Astrocyte (in vitro differentiated cells and primary cell): ENCODE results near the gene TNFRSF1B. TPM values are rescaled to one million over a fixed set of nuclear protein-coding genes. Genes with fewer than 3 reads are reported as not detected.

Source experiments
- DNase-seq: peaks from one replicate; pipeline ENCODE4 v3.0.0-alpha.2; 2010; ENCODE audit warnings: low read depth
- FAIRE-seq: peaks from 2 replicates; lab custom pipeline; 2011; peaks lifted over from hg19 to GRCh38; lab: Jason Lieb, UNC
- H2AFZ ChIP-seq: 2 replicates; pipeline ENCODE4 v1.6.0; 2012; ENCODE audit warnings: low read depth, low read length, inconsistent platforms
- H3K27ac ChIP-seq: 2 replicates; pipeline ENCODE4 v1.5.1; 2011; ENCODE audit warnings: low read depth, low read length, inconsistent platforms
- H3K27me3 ChIP-seq: 2 replicates; pipeline ENCODE4 v1.6.0; 2011; ENCODE audit warnings: low read length, inconsistent platforms; ENCODE audit not compliant: insufficient read depth
- H3K36me3 ChIP-seq: 2 replicates; pipeline ENCODE4 v1.5.1; 2011; ENCODE audit warnings: low read length, inconsistent platforms; ENCODE audit not compliant: insufficient read depth
- H3K4me1 ChIP-seq: 2 replicates; pipeline ENCODE4 v1.5.1; 2011; ENCODE audit warnings: low read length, inconsistent platforms; ENCODE audit not compliant: insufficient read depth
- H3K4me2 ChIP-seq: 2 replicates; pipeline ENCODE4 v1.6.0; 2012; ENCODE audit warnings: low read length, inconsistent platforms
- H3K4me3 ChIP-seq: 2 replicates; pipeline ENCODE4 v1.5.1; 2011; ENCODE audit warnings: low read depth, mild to moderate bottlenecking, low read length, inconsistent platforms; ENCODE audit not compliant: insufficient read depth
- H3K79me2 ChIP-seq: 2 replicates; pipeline ENCODE4 v1.6.0; 2012; ENCODE audit warnings: mild to moderate bottlenecking, low read length, inconsistent platforms; ENCODE audit not compliant: insufficient read depth
- H3K9ac ChIP-seq: 2 replicates; pipeline ENCODE4 v1.6.0; 2012; ENCODE audit warnings: mild to moderate bottlenecking, low read length, inconsistent platforms
- H3K9me3 ChIP-seq: 2 replicates; pipeline ENCODE4 v1.5.1; 2012; ENCODE audit warnings: low read depth, mild to moderate bottlenecking, low read length, inconsistent platforms; ENCODE audit not compliant: insufficient read depth
- H4K20me1 ChIP-seq: 2 replicates; pipeline ENCODE4 v1.6.0; 2012; ENCODE audit warnings: low read length, inconsistent platforms; ENCODE audit not compliant: insufficient read depth
- H3K27ac Mint-ChIP-seq: one replicate; pipeline ENCODE4 v1.8.0; 2021; ENCODE audit warnings: mild to moderate bottlenecking, mixed read lengths; ENCODE audit not compliant: unreplicated experiment
- H3K27me3 Mint-ChIP-seq: one replicate; pipeline ENCODE4 v1.8.0; 2021; ENCODE audit warnings: low read depth, mixed read lengths; ENCODE audit not compliant: unreplicated experiment
- H3K36me3 Mint-ChIP-seq: one replicate; pipeline ENCODE4 v1.8.0; 2021; ENCODE audit warnings: low read depth, mixed read lengths; ENCODE audit not compliant: unreplicated experiment
- H3K4me1 Mint-ChIP-seq: one replicate; pipeline ENCODE4 v1.8.0; 2021; ENCODE audit warnings: low read depth, mixed read lengths; ENCODE audit not compliant: unreplicated experiment
- H3K4me3 Mint-ChIP-seq: one replicate; pipeline ENCODE4 v1.8.0; 2021; ENCODE audit warnings: mild to moderate bottlenecking, moderate library complexity, mixed read lengths; ENCODE audit not compliant: unreplicated experiment
- H3K9me3 Mint-ChIP-seq: one replicate; pipeline ENCODE4 v1.8.0; 2021; ENCODE audit warnings: mild to moderate bottlenecking, mixed read lengths; ENCODE audit not compliant: unreplicated experiment
- EZH2 ChIP-seq: IDR thresholded peaks from 2 replicates; pipeline ENCODE4 v1.6.1; 2012; ENCODE audit warnings: mild to moderate bottlenecking, low read length, inconsistent platforms; ENCODE audit not compliant: insufficient read depth
- total RNA-seq: library from RNA; stranded (reverse); gene quantifications from 2 replicates; pipeline ENCODE4 v1.2.1, GENCODE V29; 2021
- TF ChIP-seq, protein P1 (sequence below): IDR thresholded peaks from 2 replicates; pipeline ENCODE4 v1.5.1; 2011; ENCODE audit warnings: low read depth, mild to moderate bottlenecking, inconsistent platforms, low read length, moderate library complexity; ENCODE audit not compliant: insufficient read depth

TNFRSF1B gene
- total RNA-seq, 1 donor from 2014 or later = 0.09 TPM

GRCh38 chr1:12138196-12139168 is 28.3 kb upstream of the TNFRSF1B start:
- Mint-ChIP-seq H3K4me3 (no peak overlapping the region), H3K4me1 (no peaks in the 10 kb centered on the region), H3K9me3 (peaks cover 2% of the 10 kb centered on the region), H3K27me3 (peaks cover 25% of the 10 kb centered on the region), H3K36me3 (no peaks in the 10 kb centered on the region), H3K27ac (no peak overlapping the region)
- peaks cover 4% of the 10 kb centered on the region for H3K4me1 ChIP-seq
- H3K9ac ChIP-seq = no peak overlapping the region
- TF ChIP-seq EZH2 = no peak
- TF ChIP-seq, protein P1, sequence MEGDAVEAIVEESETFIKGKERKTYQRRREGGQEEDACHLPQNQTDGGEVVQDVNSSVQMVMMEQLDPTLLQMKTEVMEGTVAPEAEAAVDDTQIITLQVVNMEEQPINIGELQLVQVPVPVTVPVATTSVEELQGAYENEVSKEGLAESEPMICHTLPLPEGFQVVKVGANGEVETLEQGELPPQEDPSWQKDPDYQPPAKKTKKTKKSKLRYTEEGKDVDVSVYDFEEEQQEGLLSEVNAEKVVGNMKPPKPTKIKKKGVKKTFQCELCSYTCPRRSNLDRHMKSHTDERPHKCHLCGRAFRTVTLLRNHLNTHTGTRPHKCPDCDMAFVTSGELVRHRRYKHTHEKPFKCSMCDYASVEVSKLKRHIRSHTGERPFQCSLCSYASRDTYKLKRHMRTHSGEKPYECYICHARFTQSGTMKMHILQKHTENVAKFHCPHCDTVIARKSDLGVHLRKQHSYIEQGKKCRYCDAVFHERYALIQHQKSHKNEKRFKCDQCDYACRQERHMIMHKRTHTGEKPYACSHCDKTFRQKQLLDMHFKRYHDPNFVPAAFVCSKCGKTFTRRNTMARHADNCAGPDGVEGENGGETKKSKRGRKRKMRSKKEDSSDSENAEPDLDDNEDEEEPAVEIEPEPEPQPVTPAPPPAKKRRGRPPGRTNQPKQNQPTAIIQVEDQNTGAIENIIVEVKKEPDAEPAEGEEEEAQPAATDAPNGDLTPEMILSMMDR = no peak
- FAIRE-seq (no peak), DNase-seq (no peak)
- H3K79me2 ChIP-seq = no peaks in the 10 kb centered on the region
- no peaks in the 10 kb centered on the region for H3K27me3 ChIP-seq
- H3K27ac ChIP-seq = no peak overlapping the region
- no peaks in the 10 kb centered on the region for H3K36me3 ChIP-seq
- no peaks in the 10 kb centered on the region for H4K20me1 ChIP-seq
- H2AFZ ChIP-seq = no peak overlapping the region
- no peak overlapping the region for H3K4me2 ChIP-seq
- H3K4me3 ChIP-seq = no peak overlapping the region
- H3K9me3 ChIP-seq = no peaks in the 10 kb centered on the region

DNA sequence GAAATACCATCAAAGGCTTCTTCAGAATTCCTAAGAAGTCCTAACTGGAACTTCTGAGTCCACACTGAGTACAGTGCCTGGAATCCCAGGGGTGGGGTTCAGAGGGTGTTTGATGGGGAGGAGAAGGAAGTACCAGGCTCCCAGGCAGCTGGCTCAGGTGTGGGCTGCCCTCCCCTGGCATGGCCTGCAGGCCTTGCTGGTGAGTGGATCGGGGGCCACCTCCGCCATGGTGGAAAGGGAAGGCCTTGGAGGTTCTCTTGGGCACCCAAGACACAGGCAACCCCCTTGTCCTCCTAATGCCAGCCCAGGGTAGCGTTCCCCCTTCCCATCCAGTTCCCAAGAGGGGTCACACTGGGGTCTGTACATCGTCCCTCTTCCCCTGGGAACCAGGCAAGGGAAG is 26.8 kb upstream of the TNFRSF1B start:
- H3K9ac ChIP-seq = no peak overlapping the region
- no peak overlapping the region for H3K4me2 ChIP-seq
- Mint-ChIP-seq H3K4me1 (peaks cover 1% of the 10 kb centered on the region), H3K36me3 (no peaks in the 10 kb centered on the region), H3K27ac (no peak overlapping the region), H3K9me3 (peaks cover 2% of the 10 kb centered on the region), H3K27me3 (peaks cover 34% of the 10 kb centered on the region), H3K4me3 (no peak overlapping the region)
- TF ChIP-seq, protein P1 = no peak
- H3K36me3 ChIP-seq = no peaks in the 10 kb centered on the region
- peaks cover 10% of the 10 kb centered on the region for H3K4me1 ChIP-seq
- H2AFZ ChIP-seq = no peak overlapping the region
- no peak for FAIRE-seq
- H4K20me1 ChIP-seq = no peaks in the 10 kb centered on the region
- H3K79me2 ChIP-seq = no peaks in the 10 kb centered on the region
- H3K27me3 ChIP-seq = no peaks in the 10 kb centered on the region
- H3K4me3 ChIP-seq = no peak overlapping the region
- no peaks in the 10 kb centered on the region for H3K9me3 ChIP-seq
- no peak for DNase-seq
- no peak overlapping the region for H3K27ac ChIP-seq
